SK-N-SH (cell line): ENCODE data around the gene ABLIM2. TPM values are rescaled to one million over a fixed set of nuclear protein-coding genes. Genes with fewer than 3 reads are reported as not detected.

Experiments used
- CTCF ChIA-PET: fragments of 300-600, 350-600 bp; formaldehyde crosslinking; extraction: SDS; loops from one replicate; lab custom pipeline; 2021; lab: Yijun Ruan, JAX
- POLR2A ChIA-PET: fragments of 350-600 bp; sonication (Branson Sonifier 250); formaldehyde crosslinking; extraction: SDS; loops from one replicate; lab custom pipeline; 2020; ENCODE audit warnings: antibody characterized with exemption, inconsistent platforms; lab: Yijun Ruan, JAX
- DNase-seq: peaks from one replicate; pipeline ENCODE4 v3.0.0; 2012
- H2AFZ ChIP-seq: fragments of 200-600 bp; sonication (generic); 2 replicates; pipeline ENCODE4 v1.8.1; 2016; ENCODE audit warnings: antibody characterized with exemption, mild to moderate bottlenecking, low read depth
- H3F3A ChIP-seq: fragments of 200-600 bp; sonication (generic); replicated peaks from 2 replicates; pipeline ENCODE3; 2016; ENCODE audit warnings: antibody characterized with exemption, mild to moderate bottlenecking; ENCODE audit not compliant: insufficient read depth
- H3K27ac ChIP-seq, 2 experiments: fragments of 200-500 bp in 1 of 2; fragments of 200-600 bp in 1 of 2; sonication (Bioruptor generic) in 1 of 2; sonication (generic), shearing (Covaris generic) in 1 of 2; 2 replicates each; pipeline versions ENCODE4 v1.5.1 to v1.6.1; 2014 to 2016; ENCODE audit warnings: low read depth in 2 of 2, inconsistent platforms in 1 of 2, low read length in 1 of 2, mild to moderate bottlenecking in 1 of 2, mixed read lengths in 1 of 2
- H3K27me3 ChIP-seq: fragments of 200-600 bp; sonication (generic), shearing (Covaris generic); 2 replicates; pipeline ENCODE4 v1.6.1; 2016; ENCODE audit warnings: mixed run types; ENCODE audit not compliant: insufficient read depth
- H3K36me3 ChIP-seq, 2 experiments: fragments of 200-500 bp in 1 of 2; fragments of 200-600 bp in 1 of 2; sonication (Bioruptor generic) in 1 of 2; sonication (generic) in 1 of 2; replicated peaks in 1 of 2; 2 replicates each; pipeline versions ENCODE3 to v1.5.1; 2014 to 2016; ENCODE audit warnings: low read length in 1 of 2, mild to moderate bottlenecking in 1 of 2; ENCODE audit not compliant: insufficient read depth in 2 of 2, control insufficient read depth in 1 of 2
- H3K4me1 ChIP-seq, 2 experiments: fragments of 200-500 bp in 1 of 2; fragments of 200-600 bp in 1 of 2; sonication (Bioruptor generic) in 1 of 2; sonication (generic), shearing (Covaris generic) in 1 of 2; 2 replicates each; pipeline versions ENCODE4 v1.5.1 to v1.6.1; 2014 to 2016; ENCODE audit warnings: low read depth in 1 of 2, low read length in 1 of 2, mixed run types in 1 of 2; ENCODE audit not compliant: insufficient read depth in 2 of 2, control insufficient read depth in 1 of 2
- H3K4me2 ChIP-seq: fragments of 200-600 bp; sonication (generic), shearing (Covaris generic); 2 replicates; pipeline ENCODE4 v1.6.1; 2017; ENCODE audit warnings: mixed run types
- H3K4me3 ChIP-seq, 2 experiments: fragments of 200-500 bp in 1 of 2; fragments of 200-600 bp in 1 of 2; sonication (Bioruptor generic) in 1 of 2; sonication (generic), shearing (Covaris generic) in 1 of 2; 2 replicates each; pipeline versions ENCODE4 v1.5.1 to v1.8.1; 2014 to 2016; ENCODE audit warnings: low read depth in 2 of 2, inconsistent platforms in 1 of 2, low read length in 1 of 2, mild to moderate bottlenecking in 1 of 2, mixed read lengths in 1 of 2, moderate library complexity in 1 of 2
- H3K79me2 ChIP-seq: fragments of 200-600 bp; sonication (generic); 2 replicates; pipeline ENCODE4 v1.8.1; 2017; ENCODE audit warnings: mild to moderate bottlenecking; ENCODE audit not compliant: insufficient read depth
- H3K9ac ChIP-seq: fragments of 200-600 bp; sonication (generic); 2 replicates; pipeline ENCODE4 v1.6.1; 2017; ENCODE audit warnings: mixed run types
- H3K9me2 ChIP-seq: fragments of 200-600 bp; sonication (generic); 2 replicates; pipeline ENCODE4 v1.6.1; 2017; ENCODE audit warnings: mixed run types
- H3K9me3 ChIP-seq: fragments of 200-600 bp; sonication (generic); 2 replicates; pipeline ENCODE4 v1.6.1; 2017; ENCODE audit warnings: mixed run types, mild to moderate bottlenecking, moderate library complexity
- H4K20me1 ChIP-seq: fragments of 200-600 bp; sonication (generic); 2 replicates; pipeline ENCODE4 v1.6.1; 2017; ENCODE audit warnings: mild to moderate bottlenecking, mixed run types; ENCODE audit not compliant: insufficient read depth
- CHD2 ChIP-seq: fragments of 150-350 bp; IDR thresholded peaks from 2 replicates; pipeline ENCODE4 v1.6.1; 2018; ENCODE audit warnings: low read length; ENCODE audit not compliant: partially characterized antibody
- ELF1 ChIP-seq: IDR thresholded peaks from 2 replicates; pipeline ENCODE4 v1.4.0; 2012
- EP300 ChIP-seq, 2 experiments: IDR thresholded peaks; 2 replicates each; pipeline versions ENCODE4 v1.4.0 to v1.6.1; 2012; ENCODE audit warnings: borderline replicate concordance in 1 of 2, low read depth in 1 of 2, low read length in 1 of 2
- EZH2phosphoT487 ChIP-seq: fragments of 200-600 bp; sonication (generic); IDR thresholded peaks from 2 replicates; pipeline ENCODE4 v1.6.1; 2017; ENCODE audit warnings: low read depth, mixed run types, mild to moderate bottlenecking, antibody characterized with exemption, moderate library complexity, borderline replicate concordance
- FOXJ3 ChIP-seq: sonication (generic); formaldehyde crosslinking; IDR thresholded peaks from 2 replicates; pipeline ENCODE4 v1.5.1; 2020; ENCODE audit warnings: mild to moderate bottlenecking, missing genetic modification reagents
- GATA2 ChIP-seq: sonication (generic); formaldehyde crosslinking; IDR thresholded peaks from 2 replicates; pipeline ENCODE4 v1.5.0; 2020; ENCODE audit warnings: mild to moderate bottlenecking, missing genetic modification reagents
- IRF3 ChIP-seq: fragments of 150-350 bp; IDR thresholded peaks from 2 replicates; pipeline ENCODE4 v1.6.1; 2016; ENCODE audit warnings: mild to moderate bottlenecking, low read depth, low read length
- JUND ChIP-seq: IDR thresholded peaks from 2 replicates; pipeline ENCODE4 v1.4.0; 2012
- MEF2A ChIP-seq: IDR thresholded peaks from 2 replicates; pipeline ENCODE4 v1.4.0; 2012; ENCODE audit warnings: low read depth, borderline replicate concordance
- MXI1 ChIP-seq: IDR thresholded peaks from 2 replicates; pipeline ENCODE4 v1.6.1; 2012; ENCODE audit warnings: mild to moderate bottlenecking, low read depth, low read length, improper control_type of control experiment
- NFIC ChIP-seq: IDR thresholded peaks from 2 replicates; pipeline ENCODE4 v1.4.0; 2012; ENCODE audit warnings: borderline replicate concordance
- POLR2AphosphoS5 ChIP-seq: IDR thresholded peaks from 2 replicates; pipeline ENCODE4 v1.6.1; 2012; ENCODE audit warnings: low read depth, low read length
- RAD21 ChIP-seq: IDR thresholded peaks from 2 replicates; pipeline ENCODE4 v1.6.1; 2012; ENCODE audit warnings: mild to moderate bottlenecking, low read length
- RCOR1 ChIP-seq: fragments of 150-350 bp; IDR thresholded peaks from 2 replicates; pipeline ENCODE4 v1.6.1; 2017; ENCODE audit warnings: antibody characterized with exemption, low read length
- REST ChIP-seq: IDR thresholded peaks from 2 replicates; pipeline ENCODE4 v1.6.1; 2012; ENCODE audit warnings: mild to moderate bottlenecking, low read depth, low read length, moderate library complexity
- RFX5 ChIP-seq: IDR thresholded peaks from 2 replicates; pipeline ENCODE4 v1.6.1; 2012; ENCODE audit warnings: mild to moderate bottlenecking, improper control_type of control experiment, low read length
- RXRA ChIP-seq: IDR thresholded peaks from 2 replicates; pipeline ENCODE4 v1.4.0; 2012; ENCODE audit warnings: low read depth, mild to moderate bottlenecking, borderline replicate concordance
- SMC3 ChIP-seq: IDR thresholded peaks from 2 replicates; pipeline ENCODE4 v1.6.1; 2012; ENCODE audit warnings: low read depth, low read length, improper control_type of control experiment
- TAF1 ChIP-seq: IDR thresholded peaks from 2 replicates; pipeline ENCODE4 v1.6.1; 2012; ENCODE audit warnings: low read depth, mild to moderate bottlenecking, low read length, moderate library complexity, borderline replicate concordance
- TEAD4 ChIP-seq: IDR thresholded peaks from 2 replicates; pipeline ENCODE4 v1.4.0; 2012; ENCODE audit warnings: mild to moderate bottlenecking, borderline replicate concordance; ENCODE audit not compliant: insufficient read depth
- YY1 ChIP-seq: IDR thresholded peaks from 2 replicates; pipeline ENCODE4 v1.4.0; 2012; ENCODE audit warnings: low read depth, mild to moderate bottlenecking
- WGBS: methylation state at CpG from one replicate; pipeline ENCODE4 v1.1.6; 2017; ENCODE audit warnings: low lambda C conversion rate; 5-methylcytosine and 5-hydroxymethylcytosine counted together
- polyA plus RNA-seq, 3 experiments: library from polyadenylated mRNA; depleted of rRNA; stranded (reverse); fragments of >200 nt; gene quantifications; 2 replicates each; pipeline ENCODE4 v1.2.3, GENCODE V29; 2012
- TF ChIP-seq, protein P1 (sequence below): fragments of 150-350 bp; IDR thresholded peaks from 2 replicates; pipeline ENCODE4 v1.6.1; 2017; ENCODE audit warnings: antibody characterized with exemption, low read length, low read depth, borderline replicate concordance
- TF ChIP-seq, protein P2 (sequence below): IDR thresholded peaks from 2 replicates; pipeline ENCODE4 v1.4.0; 2012; ENCODE audit warnings: low read depth, borderline replicate concordance

Gene ABLIM2
- polyA plus RNA-seq, 1 of the 3 experiments (the other 2 are of a cell fraction): 0.53 TPM

DNA sequence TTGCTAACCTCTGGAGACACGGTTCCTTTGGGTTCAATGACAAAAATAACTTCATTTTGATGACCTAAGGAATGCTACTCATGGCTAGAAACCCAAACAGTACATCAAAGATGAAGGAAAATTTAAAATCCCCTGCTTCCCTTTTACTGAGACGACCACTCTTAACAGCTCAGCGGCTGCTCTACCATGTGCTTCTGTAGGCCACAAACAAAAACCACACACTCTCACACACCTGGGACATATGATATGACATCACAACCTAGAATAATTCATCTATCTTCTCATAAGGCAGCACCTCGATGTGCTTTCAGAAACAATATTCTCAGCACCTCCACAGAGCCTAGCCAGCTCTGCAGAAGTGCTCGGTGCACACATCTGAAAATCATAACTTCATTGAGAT, 34.7 kb downstream of the ABLIM2 start:
- H3F3A ChIP-seq: no peaks in the 10 kb centered on the region
- H2AFZ ChIP-seq: no peak overlapping the region
- H3K4me2 ChIP-seq: no peak overlapping the region
- H3K36me3 ChIP-seq: no peaks in the 10 kb centered on the region
- WGBS: 53% methylated on average over 5 of the region's 5 CpGs
- no peaks in the 10 kb centered on the region for H3K79me2 ChIP-seq
- CTCF ChIA-PET: no interaction called here
- no peaks in the 10 kb centered on the region for H3K9me2 ChIP-seq
- peaks cover 0 to 66% of the 10 kb centered on the region in 2 experiments; a peak in 2 of 4 replicates for H3K4me1 ChIP-seq
- no peak overlapping the region for H3K9ac ChIP-seq
- no peaks in the 10 kb centered on the region; the same call in 1 of the 2 replicates for H3K27me3 ChIP-seq
- peak overlapping the region in 1 of 2 experiments; percentile 25; a peak in 1 of 4 replicates for H3K27ac ChIP-seq
- H3K4me3 ChIP-seq: no peak overlapping the region
- no peak for TF ChIP-seq RXRA
- no peak for TF ChIP-seq FOXJ3 (CRISPR knock-in tag)
- no peak for TF ChIP-seq MEF2A
- TF ChIP-seq SMC3: no peak
- TF ChIP-seq, protein P1, sequence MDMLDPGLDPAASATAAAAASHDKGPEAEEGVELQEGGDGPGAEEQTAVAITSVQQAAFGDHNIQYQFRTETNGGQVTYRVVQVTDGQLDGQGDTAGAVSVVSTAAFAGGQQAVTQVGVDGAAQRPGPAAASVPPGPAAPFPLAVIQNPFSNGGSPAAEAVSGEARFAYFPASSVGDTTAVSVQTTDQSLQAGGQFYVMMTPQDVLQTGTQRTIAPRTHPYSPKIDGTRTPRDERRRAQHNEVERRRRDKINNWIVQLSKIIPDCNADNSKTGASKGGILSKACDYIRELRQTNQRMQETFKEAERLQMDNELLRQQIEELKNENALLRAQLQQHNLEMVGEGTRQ: no peak
- TF ChIP-seq EZH2phosphoT487: no peak
- no peak for TF ChIP-seq POLR2AphosphoS5
- no peak for TF ChIP-seq NFIC
- TF ChIP-seq RFX5: no peak
- TF ChIP-seq TEAD4: no peak
- TF ChIP-seq JUND: no peak
- no peak for TF ChIP-seq CHD2
- no peak for TF ChIP-seq ELF1
- TF ChIP-seq IRF3: no peak
- TF ChIP-seq TAF1: no peak
- POLR2A ChIA-PET: no interaction called here
- H3K9me3 ChIP-seq: no peaks in the 10 kb centered on the region
- no peak for DNase-seq
- H4K20me1 ChIP-seq: no peaks in the 10 kb centered on the region

DNA sequence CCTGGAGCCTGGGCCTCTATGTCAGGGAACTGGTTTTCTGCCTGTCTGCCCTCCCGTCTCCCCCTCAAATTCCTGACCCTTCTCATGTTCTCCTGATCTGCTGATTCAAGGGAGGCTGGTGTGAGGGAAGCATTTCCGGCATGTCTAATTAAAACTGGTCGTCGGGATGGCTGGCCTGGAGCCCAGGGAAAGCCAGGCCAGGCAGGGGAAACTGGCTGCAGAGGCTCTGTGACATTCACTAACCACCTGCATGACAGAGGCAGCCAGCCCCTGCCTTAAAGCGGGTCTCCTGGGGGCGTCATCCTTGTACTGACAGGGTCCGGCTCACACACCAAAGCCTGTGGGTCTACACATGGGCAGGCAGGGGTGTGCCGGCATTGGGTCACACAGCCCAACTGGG, 35.2 kb downstream of the ABLIM2 start:
- no peaks in the 10 kb centered on the region for H3F3A ChIP-seq
- H3K9me3 ChIP-seq: no peaks in the 10 kb centered on the region
- no peaks in the 10 kb centered on the region for H3K36me3 ChIP-seq
- ChIA-PET CTCF (interaction anchor here (0.6 kb wide), 1 partner anchor 319 kb away, joined by 3 read pairs; no protein-coding TSS in a partner anchor), POLR2A (no interaction called here)
- no peak overlapping the region for H2AFZ ChIP-seq
- H4K20me1 ChIP-seq: no peaks in the 10 kb centered on the region
- DNase-seq: peak; percentile 75
- TF ChIP-seq SMC3: no peak
- peak; percentile 49 for TF ChIP-seq CHD2
- no peak for TF ChIP-seq GATA2 (CRISPR knock-in tag)
- TF ChIP-seq EP300 (IDR thresholded peaks at IDR 0.05; ENCODE audit: borderline replicate concordance in 1 of 2, low read depth in 1 of 2, low read length in 1 of 2): peak in 1 of 2 experiments; percentile 69; a peak in 2 of 4 replicates
- no peak for TF ChIP-seq MEF2A
- peak; percentile 62; the same call in 1 of the 2 replicates for TF ChIP-seq MXI1
- no peak for TF ChIP-seq RAD21
- TF ChIP-seq YY1: no peak
- TF ChIP-seq NFIC: no peak
- no peak for TF ChIP-seq TEAD4
- TF ChIP-seq REST: no peak
- TF ChIP-seq, protein P2, sequence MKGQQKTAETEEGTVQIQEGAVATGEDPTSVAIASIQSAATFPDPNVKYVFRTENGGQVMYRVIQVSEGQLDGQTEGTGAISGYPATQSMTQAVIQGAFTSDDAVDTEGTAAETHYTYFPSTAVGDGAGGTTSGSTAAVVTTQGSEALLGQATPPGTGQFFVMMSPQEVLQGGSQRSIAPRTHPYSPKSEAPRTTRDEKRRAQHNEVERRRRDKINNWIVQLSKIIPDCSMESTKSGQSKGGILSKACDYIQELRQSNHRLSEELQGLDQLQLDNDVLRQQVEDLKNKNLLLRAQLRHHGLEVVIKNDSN: no peak
- peak; percentile 82 for TF ChIP-seq RCOR1
- no peak overlapping the region for H3K4me3 ChIP-seq
- H3K9me2 ChIP-seq: no peaks in the 10 kb centered on the region
- peak overlapping the region in 1 of 2 experiments; percentile 62; a peak in 1 of 4 replicates for H3K27ac ChIP-seq
- no peaks in the 10 kb centered on the region; the same call in 1 of the 2 replicates for H3K27me3 ChIP-seq
- no peaks in the 10 kb centered on the region for H3K79me2 ChIP-seq
- H3K4me2 ChIP-seq: no peak overlapping the region
- 42% methylated on average over 8 of the region's 8 CpGs for WGBS
- no peak overlapping the region for H3K9ac ChIP-seq
- H3K4me1 ChIP-seq: peaks cover 0 to 65% of the 10 kb centered on the region in 2 experiments; a peak in 2 of 4 replicates
